ENCODE results near the gene PRICKLE3.

PRICKLE3 gene

GRCh38 chrX:49212209-49212608 lies 26.0 kb upstream of the PRICKLE3 start:
- no peak overlapping the region for H3K4me3 ChIP-seq (ENCODE audit: low read length)
- H3K9me3 ChIP-seq (ENCODE audit: control insufficient read depth, insufficient read depth, low read length), result no peaks in the 10 kb centered on the region

GRCh38 chrX:49211074-49211473 lies 24.9 kb upstream of the PRICKLE3 start:
- Histone ChIP-seq H3K4me1 (ENCODE audit: control insufficient read depth, low read length) (no peaks in the 10 kb centered on the region), H4K20me1 (ENCODE audit: control insufficient read depth, insufficient read depth, low read depth, low read length) (no peaks in the 10 kb centered on the region), H3F3A (ENCODE audit: control insufficient read depth, insufficient read depth) (no peaks in the 10 kb centered on the region), H3K79me2 (ENCODE audit: control insufficient read depth, low read length) (no peaks in the 10 kb centered on the region), H3K27me3 (ENCODE audit: control insufficient read depth, low read length) (no peaks in the 10 kb centered on the region), H3K36me3 (ENCODE audit: control insufficient read depth, low read length) (no peaks in the 10 kb centered on the region), H3K9me3 (ENCODE audit: control insufficient read depth, insufficient read depth, low read length) (no peaks in the 10 kb centered on the region), H3K4me2 (ENCODE audit: low read length) (no peak overlapping the region), H3K27ac (ENCODE audit: low read depth, low read length) (no peak overlapping the region), H3K9me2 (replicated peaks; ENCODE audit: control insufficient read depth, low read length) (no peaks in the 10 kb centered on the region), H3K4me3 (ENCODE audit: low read length) (no peak overlapping the region)
- TF ChIP-seq CTCF (IDR thresholded peaks at IDR 0.05; ENCODE audit: low read depth, low read length, poor library complexity, severe bottlenecking) (no peak), EZH2phosphoT487 (IDR thresholded peaks at IDR 0.05; ENCODE audit: borderline replicate concordance, low read length) (no peak)

More at GRCh38 chrX:49212209-49212608, 26.0 kb upstream of the PRICKLE3 start:
- Histone ChIP-seq H3K27ac (ENCODE audit: low read depth, low read length) (no peak overlapping the region), H3K27me3 (ENCODE audit: control insufficient read depth, low read length) (no peaks in the 10 kb centered on the region), H3K9me2 (replicated peaks; ENCODE audit: control insufficient read depth, low read length) (no peaks in the 10 kb centered on the region), H4K20me1 (ENCODE audit: control insufficient read depth, insufficient read depth, low read depth, low read length) (no peaks in the 10 kb centered on the region), H3K4me1 (ENCODE audit: control insufficient read depth, low read length) (no peaks in the 10 kb centered on the region), H3F3A (ENCODE audit: control insufficient read depth, insufficient read depth) (no peaks in the 10 kb centered on the region), H3K4me2 (ENCODE audit: low read length) (no peak overlapping the region), H3K36me3 (ENCODE audit: control insufficient read depth, low read length) (no peaks in the 10 kb centered on the region), H3K79me2 (ENCODE audit: control insufficient read depth, low read length) (no peaks in the 10 kb centered on the region)
- TF ChIP-seq CTCF (IDR thresholded peaks at IDR 0.05; ENCODE audit: low read depth, low read length, poor library complexity, severe bottlenecking) (no peak), EZH2phosphoT487 (IDR thresholded peaks at IDR 0.05; ENCODE audit: borderline replicate concordance, low read length) (no peak)

GRCh38 chrX:49210406-49210805 lies 24.2 kb upstream of the PRICKLE3 start:
- Histone ChIP-seq H3K36me3 (ENCODE audit: control insufficient read depth, low read length) (no peaks in the 10 kb centered on the region), H3K27ac (ENCODE audit: low read depth, low read length) (no peak overlapping the region), H3K4me1 (ENCODE audit: control insufficient read depth, low read length) (no peaks in the 10 kb centered on the region), H3K4me3 (ENCODE audit: low read length) (no peak overlapping the region), H3F3A (ENCODE audit: control insufficient read depth, insufficient read depth) (no peaks in the 10 kb centered on the region), H3K9me3 (ENCODE audit: control insufficient read depth, insufficient read depth, low read length) (no peaks in the 10 kb centered on the region), H3K4me2 (ENCODE audit: low read length) (no peak overlapping the region), H3K79me2 (ENCODE audit: control insufficient read depth, low read length) (no peaks in the 10 kb centered on the region), H3K9me2 (replicated peaks; ENCODE audit: control insufficient read depth, low read length) (no peaks in the 10 kb centered on the region), H3K27me3 (ENCODE audit: control insufficient read depth, low read length) (no peaks in the 10 kb centered on the region), H4K20me1 (ENCODE audit: control insufficient read depth, insufficient read depth, low read depth, low read length) (no peaks in the 10 kb centered on the region)
- no peak for TF ChIP-seq EZH2phosphoT487 (IDR thresholded peaks at IDR 0.05; ENCODE audit: borderline replicate concordance, low read length)
- no peak for TF ChIP-seq CTCF (IDR thresholded peaks at IDR 0.05; ENCODE audit: low read depth, low read length, poor library complexity, severe bottlenecking)
